ENCODE data around the gene KATNA1. TPM values are rescaled to one million over a fixed set of nuclear protein-coding genes. Genes with fewer than 3 reads are reported as not detected.

The KATNA1 gene
- total and polyA plus RNA-seq, 2 experiments from 2014 or later = 19.1 to 21.4 TPM

- H3K27ac ChIP-seq (ENCODE audit: low read depth) = no peak overlapping the region
- Mint-ChIP-seq H3K4me1 (no peaks in the 10 kb centered on the region), H3K9me3 (peaks cover 10% of the 10 kb centered on the region; the same call in 2 of the 3 replicates), H3K27ac (no peak overlapping the region), H3K4me3 (no peak overlapping the region), H3K27me3 (ENCODE audit: insufficient read depth, low read depth, poor library complexity) (peaks cover 5% of the 10 kb centered on the region), H3K36me3 (ENCODE audit: low read depth) (peaks cover 25% of the 10 kb centered on the region)
- TF ChIP-seq, protein P1, sequence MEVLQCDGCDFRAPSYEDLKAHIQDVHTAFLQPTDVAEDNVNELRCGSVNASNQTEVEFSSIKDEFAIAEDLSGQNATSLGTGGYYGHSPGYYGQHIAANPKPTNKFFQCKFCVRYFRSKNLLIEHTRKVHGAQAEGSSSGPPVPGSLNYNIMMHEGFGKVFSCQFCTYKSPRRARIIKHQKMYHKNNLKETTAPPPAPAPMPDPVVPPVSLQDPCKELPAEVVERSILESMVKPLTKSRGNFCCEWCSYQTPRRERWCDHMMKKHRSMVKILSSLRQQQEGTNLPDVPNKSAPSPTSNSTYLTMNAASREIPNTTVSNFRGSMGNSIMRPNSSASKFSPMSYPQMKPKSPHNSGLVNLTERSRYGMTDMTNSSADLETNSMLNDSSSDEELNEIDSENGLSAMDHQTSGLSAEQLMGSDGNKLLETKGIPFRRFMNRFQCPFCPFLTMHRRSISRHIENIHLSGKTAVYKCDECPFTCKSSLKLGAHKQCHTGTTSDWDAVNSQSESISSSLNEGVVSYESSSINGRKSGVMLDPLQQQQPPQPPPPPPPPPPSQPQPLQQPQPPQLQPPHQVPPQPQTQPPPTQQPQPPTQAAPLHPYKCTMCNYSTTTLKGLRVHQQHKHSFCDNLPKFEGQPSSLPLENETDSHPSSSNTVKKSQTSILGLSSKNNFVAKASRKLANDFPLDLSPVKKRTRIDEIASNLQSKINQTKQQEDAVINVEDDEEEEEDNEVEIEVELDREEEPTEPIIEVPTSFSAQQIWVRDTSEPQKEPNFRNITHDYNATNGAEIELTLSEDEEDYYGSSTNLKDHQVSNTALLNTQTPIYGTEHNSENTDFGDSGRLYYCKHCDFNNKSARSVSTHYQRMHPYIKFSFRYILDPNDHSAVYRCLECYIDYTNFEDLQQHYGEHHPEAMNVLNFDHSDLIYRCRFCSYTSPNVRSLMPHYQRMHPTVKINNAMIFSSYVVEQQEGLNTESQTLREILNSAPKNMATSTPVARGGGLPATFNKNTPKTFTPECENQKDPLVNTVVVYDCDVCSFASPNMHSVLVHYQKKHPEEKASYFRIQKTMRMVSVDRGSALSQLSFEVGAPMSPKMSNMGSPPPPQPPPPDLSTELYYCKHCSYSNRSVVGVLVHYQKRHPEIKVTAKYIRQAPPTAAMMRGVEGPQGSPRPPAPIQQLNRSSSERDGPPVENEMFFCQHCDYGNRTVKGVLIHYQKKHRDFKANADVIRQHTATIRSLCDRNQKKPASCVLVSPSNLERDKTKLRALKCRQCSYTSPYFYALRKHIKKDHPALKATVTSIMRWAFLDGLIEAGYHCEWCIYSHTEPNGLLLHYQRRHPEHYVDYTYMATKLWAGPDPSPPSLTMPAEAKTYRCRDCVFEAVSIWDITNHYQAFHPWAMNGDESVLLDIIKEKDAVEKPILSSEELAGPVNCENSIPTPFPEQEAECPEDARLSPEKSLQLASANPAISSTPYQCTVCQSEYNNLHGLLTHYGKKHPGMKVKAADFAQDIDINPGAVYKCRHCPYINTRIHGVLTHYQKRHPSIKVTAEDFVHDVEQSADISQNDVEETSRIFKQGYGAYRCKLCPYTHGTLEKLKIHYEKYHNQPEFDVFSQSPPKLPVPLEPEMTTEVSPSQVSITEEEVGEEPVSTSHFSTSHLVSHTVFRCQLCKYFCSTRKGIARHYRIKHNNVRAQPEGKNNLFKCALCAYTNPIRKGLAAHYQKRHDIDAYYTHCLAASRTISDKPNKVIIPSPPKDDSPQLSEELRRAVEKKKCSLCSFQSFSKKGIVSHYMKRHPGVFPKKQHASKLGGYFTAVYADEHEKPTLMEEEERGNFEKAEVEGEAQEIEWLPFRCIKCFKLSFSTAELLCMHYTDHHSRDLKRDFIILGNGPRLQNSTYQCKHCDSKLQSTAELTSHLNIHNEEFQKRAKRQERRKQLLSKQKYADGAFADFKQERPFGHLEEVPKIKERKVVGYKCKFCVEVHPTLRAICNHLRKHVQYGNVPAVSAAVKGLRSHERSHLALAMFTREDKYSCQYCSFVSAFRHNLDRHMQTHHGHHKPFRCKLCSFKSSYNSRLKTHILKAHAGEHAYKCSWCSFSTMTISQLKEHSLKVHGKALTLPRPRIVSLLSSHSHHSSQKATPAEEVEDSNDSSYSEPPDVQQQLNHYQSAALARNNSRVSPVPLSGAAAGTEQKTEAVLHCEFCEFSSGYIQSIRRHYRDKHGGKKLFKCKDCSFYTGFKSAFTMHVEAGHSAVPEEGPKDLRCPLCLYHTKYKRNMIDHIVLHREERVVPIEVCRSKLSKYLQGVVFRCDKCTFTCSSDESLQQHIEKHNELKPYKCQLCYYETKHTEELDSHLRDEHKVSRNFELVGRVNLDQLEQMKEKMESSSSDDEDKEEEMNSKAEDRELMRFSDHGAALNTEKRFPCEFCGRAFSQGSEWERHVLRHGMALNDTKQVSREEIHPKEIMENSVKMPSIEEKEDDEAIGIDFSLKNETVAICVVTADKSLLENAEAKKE (CRISPR knock-in tag; IDR thresholded peaks at IDR 0.05) = no peak
- no peak for TF ChIP-seq EZH2phosphoT487 (IDR thresholded peaks at IDR 0.05; ENCODE audit: unreplicated experiment)
- TF ChIP-seq JUNB (IDR thresholded peaks at IDR 0.05; ENCODE audit: unreplicated experiment) = no peak
- TF ChIP-seq ETS1 (IDR thresholded peaks at IDR 0.05) = no peak
- no peak for TF ChIP-seq ZNF114 (CRISPR knock-in tag; IDR thresholded peaks at IDR 0.05)
- TF ChIP-seq POLR2AphosphoS5 (IDR thresholded peaks at IDR 0.05; ENCODE audit: low read depth) = no peak
- TF ChIP-seq, protein P2, sequence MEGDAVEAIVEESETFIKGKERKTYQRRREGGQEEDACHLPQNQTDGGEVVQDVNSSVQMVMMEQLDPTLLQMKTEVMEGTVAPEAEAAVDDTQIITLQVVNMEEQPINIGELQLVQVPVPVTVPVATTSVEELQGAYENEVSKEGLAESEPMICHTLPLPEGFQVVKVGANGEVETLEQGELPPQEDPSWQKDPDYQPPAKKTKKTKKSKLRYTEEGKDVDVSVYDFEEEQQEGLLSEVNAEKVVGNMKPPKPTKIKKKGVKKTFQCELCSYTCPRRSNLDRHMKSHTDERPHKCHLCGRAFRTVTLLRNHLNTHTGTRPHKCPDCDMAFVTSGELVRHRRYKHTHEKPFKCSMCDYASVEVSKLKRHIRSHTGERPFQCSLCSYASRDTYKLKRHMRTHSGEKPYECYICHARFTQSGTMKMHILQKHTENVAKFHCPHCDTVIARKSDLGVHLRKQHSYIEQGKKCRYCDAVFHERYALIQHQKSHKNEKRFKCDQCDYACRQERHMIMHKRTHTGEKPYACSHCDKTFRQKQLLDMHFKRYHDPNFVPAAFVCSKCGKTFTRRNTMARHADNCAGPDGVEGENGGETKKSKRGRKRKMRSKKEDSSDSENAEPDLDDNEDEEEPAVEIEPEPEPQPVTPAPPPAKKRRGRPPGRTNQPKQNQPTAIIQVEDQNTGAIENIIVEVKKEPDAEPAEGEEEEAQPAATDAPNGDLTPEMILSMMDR (conservative IDR thresholded peaks at IDR 0.05; ENCODE audit: low read depth in 2 of 2) = no peak
- no peak for TF ChIP-seq EZH2 (IDR thresholded peaks at IDR 0.05; ENCODE audit: low read depth, unreplicated experiment)
- TF ChIP-seq CREB1 (CRISPR knock-in tag; IDR thresholded peaks at IDR 0.05; ENCODE audit: low read depth) = no peak
- no peak for TF ChIP-seq ZNF331 (CRISPR knock-in tag; IDR thresholded peaks at IDR 0.05; ENCODE audit: low read depth)
- TF ChIP-seq STAT1 (IDR thresholded peaks at IDR 0.05; ENCODE audit: unreplicated experiment) = no peak
- TF ChIP-seq, protein P3, sequence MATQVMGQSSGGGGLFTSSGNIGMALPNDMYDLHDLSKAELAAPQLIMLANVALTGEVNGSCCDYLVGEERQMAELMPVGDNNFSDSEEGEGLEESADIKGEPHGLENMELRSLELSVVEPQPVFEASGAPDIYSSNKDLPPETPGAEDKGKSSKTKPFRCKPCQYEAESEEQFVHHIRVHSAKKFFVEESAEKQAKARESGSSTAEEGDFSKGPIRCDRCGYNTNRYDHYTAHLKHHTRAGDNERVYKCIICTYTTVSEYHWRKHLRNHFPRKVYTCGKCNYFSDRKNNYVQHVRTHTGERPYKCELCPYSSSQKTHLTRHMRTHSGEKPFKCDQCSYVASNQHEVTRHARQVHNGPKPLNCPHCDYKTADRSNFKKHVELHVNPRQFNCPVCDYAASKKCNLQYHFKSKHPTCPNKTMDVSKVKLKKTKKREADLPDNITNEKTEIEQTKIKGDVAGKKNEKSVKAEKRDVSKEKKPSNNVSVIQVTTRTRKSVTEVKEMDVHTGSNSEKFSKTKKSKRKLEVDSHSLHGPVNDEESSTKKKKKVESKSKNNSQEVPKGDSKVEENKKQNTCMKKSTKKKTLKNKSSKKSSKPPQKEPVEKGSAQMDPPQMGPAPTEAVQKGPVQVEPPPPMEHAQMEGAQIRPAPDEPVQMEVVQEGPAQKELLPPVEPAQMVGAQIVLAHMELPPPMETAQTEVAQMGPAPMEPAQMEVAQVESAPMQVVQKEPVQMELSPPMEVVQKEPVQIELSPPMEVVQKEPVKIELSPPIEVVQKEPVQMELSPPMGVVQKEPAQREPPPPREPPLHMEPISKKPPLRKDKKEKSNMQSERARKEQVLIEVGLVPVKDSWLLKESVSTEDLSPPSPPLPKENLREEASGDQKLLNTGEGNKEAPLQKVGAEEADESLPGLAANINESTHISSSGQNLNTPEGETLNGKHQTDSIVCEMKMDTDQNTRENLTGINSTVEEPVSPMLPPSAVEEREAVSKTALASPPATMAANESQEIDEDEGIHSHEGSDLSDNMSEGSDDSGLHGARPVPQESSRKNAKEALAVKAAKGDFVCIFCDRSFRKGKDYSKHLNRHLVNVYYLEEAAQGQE (IDR thresholded peaks at IDR 0.05; ENCODE audit: unreplicated experiment) = no peak
- no peak for TF ChIP-seq NANOG (IDR thresholded peaks at IDR 0.05; ENCODE audit: borderline replicate concordance)
- H3K79me2 ChIP-seq (replicated peaks; ENCODE audit: insufficient read depth) = no peaks in the 10 kb centered on the region
- ATAC-seq = no peak
- H3K9me2 ChIP-seq (ENCODE audit: insufficient read depth) = no peaks in the 10 kb centered on the region
- H4K20me1 ChIP-seq (replicated peaks; ENCODE audit: insufficient read depth) = peaks cover 4% of the 10 kb centered on the region
- no peaks in the 10 kb centered on the region for H3K27me3 ChIP-seq (ENCODE audit: insufficient read depth)
- H3F3A ChIP-seq (replicated peaks; ENCODE audit: low read depth) = no peaks in the 10 kb centered on the region
- no peak overlapping the region for H3K4me3 ChIP-seq
- no peak overlapping the region for H3K4me2 ChIP-seq
- DNase-seq (ENCODE audit: low spot score) = no peak
- H2AFZ ChIP-seq = no peak overlapping the region
- H3K4me1 ChIP-seq (ENCODE audit: insufficient read depth) = no peaks in the 10 kb centered on the region
- no peaks in the 10 kb centered on the region for H3K36me3 ChIP-seq (ENCODE audit: insufficient read depth)
Observed at GRCh38 chr6:149614337-149614736, 34.2 kb downstream of the KATNA1 start.
